Measurements from ENCODE around the gene CHD1L. TPM values are rescaled to one million over a fixed set of nuclear protein-coding genes. Genes with fewer than 3 reads are reported as not detected.

CHD1L gene
- total RNA-seq, 3 donors from 2014 or later = 45.4 to 55.1 (median 48.4) TPM

DNA sequence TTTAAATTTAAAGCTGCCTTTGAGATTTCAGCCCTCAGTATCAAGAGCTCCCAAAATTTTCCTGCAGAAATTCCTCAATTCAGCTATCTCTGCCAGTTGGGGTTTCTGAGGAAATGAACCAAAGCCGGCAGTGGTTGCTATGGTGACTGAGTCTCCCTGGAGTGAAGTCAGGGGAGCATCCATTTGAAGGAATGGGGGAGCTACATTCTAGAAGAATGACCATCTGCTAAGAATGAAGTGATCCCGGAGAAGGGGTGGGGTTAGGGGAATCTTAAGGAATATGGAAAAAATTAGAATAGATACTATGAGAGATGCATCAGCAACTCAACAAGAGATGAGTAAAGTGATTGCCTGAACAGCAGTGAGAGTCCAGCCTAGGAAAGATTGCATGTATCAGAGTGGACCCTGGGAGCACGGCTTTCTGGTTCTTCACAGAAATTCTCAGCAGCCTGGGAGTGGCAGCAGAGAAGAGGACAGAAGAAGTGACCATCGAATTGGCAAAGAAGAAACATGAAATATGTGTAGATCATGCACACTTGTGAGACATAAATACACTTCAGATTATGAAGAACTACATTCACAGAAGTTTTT is 94.7 kb downstream of the CHD1L start:
- Mint-ChIP-seq H3K36me3 (ENCODE audit: insufficient read depth) (no peaks in the 10 kb centered on the region), H3K4me1 (ENCODE audit: low read depth) (no peaks in the 10 kb centered on the region), H3K4me3 (no peak overlapping the region), H3K9me3 (no peaks in the 10 kb centered on the region), H3K27me3 (ENCODE audit: low read depth) (peaks cover 25% of the 10 kb centered on the region)
- ATAC-seq = no peak
- no peak for DNase-seq

DNA sequence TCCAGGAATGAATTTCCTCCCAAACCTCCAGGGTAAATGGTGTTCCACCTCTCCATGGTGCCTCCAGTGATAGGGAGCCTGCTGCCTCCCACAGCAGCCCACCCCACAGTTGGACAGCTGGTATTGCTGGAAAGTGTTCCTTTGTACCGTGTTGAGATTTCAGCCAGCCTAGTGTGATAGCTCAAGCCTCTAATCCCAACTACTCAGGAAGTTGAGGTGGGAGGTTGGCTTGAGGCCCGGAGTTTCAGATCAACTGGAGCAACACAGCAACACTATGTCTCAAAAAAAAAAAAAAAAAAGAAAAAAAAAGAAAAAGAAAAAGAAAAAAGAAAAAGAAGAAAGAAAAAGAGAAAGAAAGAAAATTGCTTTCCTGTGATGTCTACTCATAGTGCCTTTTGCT is 96.1 kb downstream of the CHD1L start:
- peaks cover 35% of the 10 kb centered on the region for H3K27me3 Mint-ChIP-seq (ENCODE audit: low read depth)
- H3K4me3 Mint-ChIP-seq = no peak overlapping the region

DNA sequence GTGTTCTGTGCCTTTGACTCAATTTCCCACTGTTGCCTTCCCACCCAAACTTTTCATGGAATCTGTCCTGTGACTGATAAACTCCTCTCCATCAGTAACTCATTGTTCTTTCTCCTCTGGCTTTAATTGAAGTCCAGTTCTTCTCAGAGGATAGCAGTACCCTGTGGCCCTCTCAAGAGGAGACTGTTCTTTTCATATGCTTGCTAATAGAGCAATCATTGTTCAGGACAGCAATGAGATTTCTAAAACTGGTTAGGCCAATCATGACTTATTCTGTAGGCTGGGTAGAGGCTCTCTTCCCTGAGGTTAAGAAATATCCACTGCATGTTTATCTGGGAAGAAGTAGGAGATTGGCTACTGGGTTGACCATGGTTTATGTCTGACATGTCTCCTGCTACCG is 98.8 kb downstream of the CHD1L start:
- Mint-ChIP-seq H3K4me1 (ENCODE audit: low read depth) (no peaks in the 10 kb centered on the region), H3K9me3 (no peaks in the 10 kb centered on the region), H3K4me3 (no peak overlapping the region), H3K27me3 (ENCODE audit: low read depth) (peaks cover 59% of the 10 kb centered on the region), H3K36me3 (ENCODE audit: insufficient read depth) (no peaks in the 10 kb centered on the region)
- DNase-seq = no peak
- ATAC-seq = no peak

More for the DNA sequence above, 96.1 kb downstream of the CHD1L start:
- no peaks in the 10 kb centered on the region for H3K36me3 Mint-ChIP-seq (ENCODE audit: insufficient read depth)
- no peak for ATAC-seq
- H3K9me3 Mint-ChIP-seq = no peaks in the 10 kb centered on the region
- no peak for DNase-seq
- H3K4me1 Mint-ChIP-seq (ENCODE audit: low read depth) = no peaks in the 10 kb centered on the region

Other genes with a start within 250 kb of the CHD1L start
- gene PRKAB2, start 70.2 kb upstream of the CHD1L start, total RNA-seq = 1 to 10 TPM; 3.2 to 6.1 (median 5.8) TPM
- under 1 TPM in 2 of 3 donors, not detected in 1; 0.20 to 0.22 TPM for gene FMO5, start 17.3 kb upstream of the CHD1L start, total RNA-seq